Lung (tissue), 12 donors: Measurements from ENCODE around the gene CUL2. TPM values are rescaled to one million over a fixed set of nuclear protein-coding genes. Genes with fewer than 3 reads are reported as not detected.
"Not testable (repeated sequence)": the region's sequence is repeated elsewhere in the genome, so short reads cannot be mapped to it uniquely, and the experiment has no call there.

Experiments used
- ATAC-seq: fragments of 200-7000 bp; cut with Tn5 transposase; one replicate; pipeline ENCODE4 v1.9.1; 2020; ENCODE audit warnings: moderate number of reproducible peaks; ENCODE audit not compliant: insufficient read depth, low FRiP score
- DNase-seq, 3 donors: peaks; one replicate each; pipeline ENCODE4 v3.0.0-alpha.2; 2013 to 2017
- H3K27ac ChIP-seq, 2 donors: one replicate each; pipeline ENCODE4 v1.5.1; 2013; ENCODE audit warnings: mild to moderate bottlenecking in 2 of 2, moderate library complexity in 2 of 2, control low read depth in 1 of 2, inconsistent platforms in 1 of 2, low read depth in 1 of 2, low read length in 1 of 2
- H3K27me3 ChIP-seq, 3 donors: one replicate each; pipeline ENCODE4 v1.5.1; 2013; ENCODE audit warnings: low read length in 2 of 3; ENCODE audit not compliant: control insufficient read depth in 3 of 3, insufficient read depth in 3 of 3
- H3K36me3 ChIP-seq, 4 donors: one replicate each; pipeline ENCODE4 v1.5.1; 2013; ENCODE audit warnings: low read length in 4 of 4, mild to moderate bottlenecking in 1 of 4, moderate library complexity in 1 of 4; ENCODE audit not compliant: control insufficient read depth in 4 of 4, insufficient read depth in 4 of 4
- H3K4me1 ChIP-seq, 5 donors: one replicate each; pipeline ENCODE4 v1.5.1; 2013; ENCODE audit warnings: low read length in 5 of 5, mild to moderate bottlenecking in 2 of 5, moderate library complexity in 1 of 5; ENCODE audit not compliant: control insufficient read depth in 5 of 5, insufficient read depth in 5 of 5
- H3K4me3 ChIP-seq: one replicate; pipeline ENCODE4 v1.5.1; 2013; ENCODE audit warnings: mild to moderate bottlenecking, control low read depth, moderate library complexity
- H3K9ac ChIP-seq, 2 donors: one replicate each; pipeline ENCODE4 v1.5.1; 2013; ENCODE audit warnings: low read length in 2 of 2, control low read depth in 1 of 2; ENCODE audit not compliant: insufficient read depth in 1 of 2
- H3K9me3 ChIP-seq, 4 donors: one replicate each; pipeline ENCODE4 v1.5.1; 2013; ENCODE audit warnings: low read length in 3 of 4, mild to moderate bottlenecking in 1 of 4, moderate library complexity in 1 of 4; ENCODE audit not compliant: control insufficient read depth in 4 of 4, insufficient read depth in 3 of 4
- CTCF ChIP-seq: IDR thresholded peaks from 2 replicates; pipeline ENCODE4 v1.5.1; 2012; ENCODE audit warnings: mild to moderate bottlenecking; ENCODE audit errors: control extremely low read depth, extremely low read depth
- WGBS, 2 donors: extraction: QIAGEN DNeasy Blood & Tissue Kit; methylation state at CpG; one replicate each; pipeline ENCODE4 v1.1.7; 2013; 5-methylcytosine and 5-hydroxymethylcytosine counted together
- polyA plus RNA-seq, 2 donors: library from polyadenylated mRNA; stranded (reverse); fragments of 200-250 nt; gene quantifications; one replicate each; pipeline ENCODE4 v1.2.1, GENCODE V29; 2013
- total RNA-seq, 2 donors: library from RNA; depleted of rRNA in 1 of 2; stranded (reverse); fragments of >200 nt in 1 of 2; gene quantifications; one replicate each; pipeline ENCODE4 v1.2.1, GENCODE V29; 2014 to 2021
- donor health status: control.
- donor health status: control.
- donor health status: Bipolar disorder and iron deficiency.
- donor health status: healthy.
- donor health status: DM: yes; HTN: yes; CAD: no.

Gene CUL2
- total and polyA plus RNA-seq, 4 donors, result 7.7 to 30.8 (median 17.6) TPM

DNA sequence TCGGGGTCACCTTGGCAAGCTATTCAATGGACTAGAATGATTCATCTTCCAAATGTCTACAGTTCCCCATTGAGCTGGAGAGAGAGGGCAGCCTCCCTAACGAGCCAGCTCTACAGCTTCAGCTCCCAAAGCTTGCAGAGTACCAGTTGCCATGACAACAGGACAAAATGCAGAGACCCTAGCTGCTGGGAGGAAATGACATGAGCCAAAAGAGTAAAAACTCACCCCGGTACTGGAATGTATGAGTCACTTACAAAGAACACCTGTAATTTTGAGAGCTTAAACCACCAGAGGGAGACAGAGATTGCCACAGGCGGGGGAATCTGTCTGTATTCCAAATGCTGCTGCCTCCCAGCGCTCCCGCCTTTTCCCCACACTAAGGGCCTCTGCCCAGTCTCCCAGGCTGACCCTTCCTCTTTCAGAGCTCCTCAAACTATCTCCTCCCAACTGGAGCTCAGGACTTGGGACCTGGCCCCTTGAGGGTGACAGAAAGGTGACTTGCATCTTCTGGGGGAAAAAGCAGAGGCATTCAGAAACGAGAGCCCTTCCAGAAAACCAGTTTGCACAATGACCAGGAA is 95.5 kb downstream of the CUL2 start:
- no peak overlapping the region for H3K27ac ChIP-seq
- no peak overlapping the region for H3K4me3 ChIP-seq
- no peaks in the 10 kb centered on the region for H3K27me3 ChIP-seq
- H3K4me1 ChIP-seq, result peaks cover 0 to 4% (median 0%) of the 10 kb centered on the region in 5 donors
- H3K9ac ChIP-seq, result no peak overlapping the region
- H3K36me3 ChIP-seq, result no peaks in the 10 kb centered on the region
- peak; percentile 65 to 83 (median 76) for DNase-seq
- WGBS, 2 donors, result 18 to 19% methylated on average over 7 of the region's 7 CpGs
- no peaks in the 10 kb centered on the region for H3K9me3 ChIP-seq
- peak; percentile 83 for ATAC-seq
- peak; percentile 10 for TF ChIP-seq CTCF

DNA sequence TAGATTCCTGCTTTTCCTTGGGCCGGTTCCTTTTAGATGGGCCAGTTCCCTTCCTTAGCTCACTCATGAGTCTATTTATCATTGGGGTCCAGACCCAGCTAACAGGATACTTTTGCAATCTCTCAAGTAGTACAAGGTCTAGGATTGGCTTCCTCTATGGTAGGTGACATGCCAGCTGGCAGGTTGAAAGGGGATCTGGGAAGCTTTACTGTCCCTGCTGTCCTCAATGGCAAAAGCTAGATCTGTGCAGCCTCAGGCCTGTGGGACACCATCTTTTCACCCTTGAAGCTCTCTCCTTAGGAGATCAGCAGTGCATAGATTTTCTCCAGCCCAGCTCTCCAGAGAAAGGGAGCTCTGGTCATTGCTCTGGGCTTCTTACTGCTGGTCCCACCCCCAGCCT is 96.4 kb downstream of the CUL2 start:
- Histone ChIP-seq H3K36me3 (no peaks in the 10 kb centered on the region), H3K4me3 (no peak overlapping the region), H3K4me1 (peaks cover 0 to 4% (median 0%) of the 10 kb centered on the region in 5 donors), H3K9ac (no peak overlapping the region), H3K27me3 (no peaks in the 10 kb centered on the region), H3K27ac (no peak overlapping the region), H3K9me3 (no peaks in the 10 kb centered on the region)
- WGBS, 2 donors, result 88 to 98% methylated on average over 1 of the region's 1 CpG
- no peak for TF ChIP-seq CTCF
- no peak for DNase-seq
- ATAC-seq, result no peak

DNA sequence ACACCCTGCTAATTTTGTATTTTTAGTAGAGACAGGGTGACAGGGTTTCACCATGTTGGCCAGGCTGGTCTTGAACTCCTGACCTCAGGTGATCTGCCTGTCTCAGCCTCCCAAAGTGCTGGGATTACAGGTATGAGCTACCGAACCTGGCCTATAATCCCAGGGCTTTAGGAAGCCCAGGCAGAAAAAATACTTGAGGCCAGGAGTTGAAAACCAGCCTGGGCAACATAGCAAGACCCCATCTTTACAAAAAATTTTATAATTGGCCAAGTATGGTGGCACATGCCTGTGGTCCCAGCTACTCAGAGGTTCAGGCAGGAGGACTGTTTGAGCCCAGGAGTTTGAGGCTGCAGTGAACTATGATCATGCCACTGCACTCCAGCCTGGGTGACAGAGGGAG is 99.0 kb downstream of the CUL2 start:
- not testable (repeated sequence) for H3K27me3 ChIP-seq, ATAC-seq, H3K4me1 ChIP-seq, H3K36me3 ChIP-seq, H3K27ac ChIP-seq, H3K9ac ChIP-seq, H3K4me3 ChIP-seq, DNase-seq, H3K9me3 ChIP-seq
- WGBS, 2 donors, result 89 to 93% methylated on average over 1 of the region's 1 CpG

DNA sequence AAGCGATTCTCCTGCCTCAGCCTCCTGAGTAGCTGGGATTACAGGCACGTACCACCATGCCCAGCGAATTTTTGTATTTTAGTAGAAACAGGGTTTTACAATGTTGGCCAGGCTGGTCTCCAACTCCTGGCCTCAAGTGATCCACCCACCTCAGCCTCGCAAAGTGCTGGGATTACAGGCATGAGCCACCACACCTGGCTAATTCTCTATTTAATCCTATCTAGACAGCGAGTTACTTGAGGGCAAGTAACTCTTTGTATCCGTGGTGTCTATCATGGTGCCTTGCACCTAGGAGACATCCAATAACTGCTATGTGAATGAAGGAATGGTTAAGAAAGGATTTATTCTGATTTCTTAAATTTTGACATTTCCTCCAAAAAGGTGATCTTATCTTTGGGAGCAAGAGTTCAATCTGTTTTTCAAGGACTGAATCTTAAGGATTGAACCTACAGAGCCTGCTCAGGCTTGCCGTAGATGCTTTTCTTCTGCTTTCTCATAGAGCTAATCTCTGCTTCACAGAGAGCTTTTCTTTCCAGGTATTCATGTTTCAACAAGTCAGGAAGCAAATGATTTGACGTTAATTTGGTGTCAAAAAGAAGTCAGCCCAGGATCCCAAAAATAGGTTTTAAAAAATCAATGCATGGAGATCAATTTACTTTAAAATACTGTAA is 101.6 kb downstream of the CUL2 start:
- 91 to 95% methylated on average over 8 of the region's 8 CpGs for WGBS, 2 donors
- H3K4me3 ChIP-seq, result no peak overlapping the region
- no peak for DNase-seq
- no peaks in the 10 kb centered on the region for H3K4me1 ChIP-seq
- no peaks in the 10 kb centered on the region for H3K27me3 ChIP-seq
- no peak overlapping the region for H3K9ac ChIP-seq
- no peak for ATAC-seq
- no peak for TF ChIP-seq CTCF
- no peaks in the 10 kb centered on the region for H3K36me3 ChIP-seq
- H3K9me3 ChIP-seq, result peaks cover 0 to 6% (median under 1%) of the 10 kb centered on the region in 4 donors
- no peak overlapping the region for H3K27ac ChIP-seq
